LNCAP (cell line): ENCODE results near the gene ECI2.

Source experiments
- TF ChIP-seq, protein P1 (sequence below): fragments of 450-650 bp; IDR thresholded peaks from 2 replicates; pipeline ENCODE4 v1.5.1; 2017; ENCODE audit warnings: mild to moderate bottlenecking

The ECI2 gene

DNA sequence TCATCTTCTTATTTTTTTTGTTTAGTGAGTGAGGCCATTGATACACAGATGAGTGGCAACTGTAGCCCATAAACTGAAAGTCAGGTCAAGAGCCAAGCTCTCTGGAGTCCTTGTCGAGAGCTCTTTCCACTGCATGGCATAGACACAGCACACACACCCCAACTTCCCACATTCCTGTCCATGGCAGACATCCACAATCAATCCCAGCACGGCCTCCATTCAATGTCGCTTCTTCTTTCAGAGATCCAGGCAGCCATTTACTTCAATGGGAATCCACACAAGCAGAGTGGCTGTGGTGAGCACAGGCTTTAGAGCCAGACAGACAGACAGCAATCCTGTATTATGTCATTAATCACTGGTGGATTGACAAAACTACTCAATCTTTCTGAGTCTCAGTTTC is 34.9 kb upstream of the ECI2 start:
- TF ChIP-seq, protein P1, sequence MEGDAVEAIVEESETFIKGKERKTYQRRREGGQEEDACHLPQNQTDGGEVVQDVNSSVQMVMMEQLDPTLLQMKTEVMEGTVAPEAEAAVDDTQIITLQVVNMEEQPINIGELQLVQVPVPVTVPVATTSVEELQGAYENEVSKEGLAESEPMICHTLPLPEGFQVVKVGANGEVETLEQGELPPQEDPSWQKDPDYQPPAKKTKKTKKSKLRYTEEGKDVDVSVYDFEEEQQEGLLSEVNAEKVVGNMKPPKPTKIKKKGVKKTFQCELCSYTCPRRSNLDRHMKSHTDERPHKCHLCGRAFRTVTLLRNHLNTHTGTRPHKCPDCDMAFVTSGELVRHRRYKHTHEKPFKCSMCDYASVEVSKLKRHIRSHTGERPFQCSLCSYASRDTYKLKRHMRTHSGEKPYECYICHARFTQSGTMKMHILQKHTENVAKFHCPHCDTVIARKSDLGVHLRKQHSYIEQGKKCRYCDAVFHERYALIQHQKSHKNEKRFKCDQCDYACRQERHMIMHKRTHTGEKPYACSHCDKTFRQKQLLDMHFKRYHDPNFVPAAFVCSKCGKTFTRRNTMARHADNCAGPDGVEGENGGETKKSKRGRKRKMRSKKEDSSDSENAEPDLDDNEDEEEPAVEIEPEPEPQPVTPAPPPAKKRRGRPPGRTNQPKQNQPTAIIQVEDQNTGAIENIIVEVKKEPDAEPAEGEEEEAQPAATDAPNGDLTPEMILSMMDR: no peak

GRCh38 chr6:4169028-4169789 is 33.8 kb upstream of the ECI2 start:
- TF ChIP-seq, protein P1: no peak

GRCh38 chr6:4167833-4168232 is 32.5 kb upstream of the ECI2 start:
- TF ChIP-seq, protein P1: no peak

DNA sequence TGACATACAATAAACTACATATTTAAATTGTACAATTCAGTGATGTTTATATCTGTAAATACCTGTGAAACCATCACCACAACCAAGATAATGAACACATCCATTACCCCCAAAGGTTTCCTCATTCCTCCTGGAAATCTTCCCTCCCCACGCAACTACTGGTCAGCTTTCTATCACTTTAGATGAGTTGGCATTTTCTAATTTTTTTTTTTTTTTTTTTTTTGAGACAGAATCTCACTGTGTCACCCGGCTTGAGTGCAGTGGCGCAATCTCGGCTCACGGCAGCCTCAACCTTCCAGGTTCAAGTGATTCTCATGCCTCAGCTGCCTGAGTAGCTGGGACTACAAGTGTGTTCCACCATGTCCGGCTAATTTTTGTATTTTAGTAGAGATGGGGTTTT is 31.7 kb upstream of the ECI2 start:
- TF ChIP-seq, protein P1: no peak

- TF ChIP-seq, protein P1: no peak
Measured at GRCh38 chr6:4164456-4164855, 29.1 kb upstream of the ECI2 start.

DNA sequence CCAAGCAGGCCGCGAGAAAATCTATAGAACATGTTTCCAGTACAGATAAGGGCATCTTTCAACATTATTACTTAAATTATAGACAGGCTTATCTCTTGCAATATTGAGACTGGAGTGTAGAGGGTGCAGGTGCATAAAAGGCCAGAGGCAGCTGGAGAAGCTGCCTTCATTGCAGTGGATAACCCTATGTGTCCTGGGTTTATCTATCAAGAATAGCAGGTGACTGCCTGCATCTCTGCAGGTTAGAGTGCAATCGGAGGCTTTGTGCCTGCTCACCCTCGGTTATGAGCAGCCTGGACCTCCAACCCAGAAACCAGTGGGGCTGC is 28.7 kb upstream of the ECI2 start:
- TF ChIP-seq, protein P1: no peak

DNA sequence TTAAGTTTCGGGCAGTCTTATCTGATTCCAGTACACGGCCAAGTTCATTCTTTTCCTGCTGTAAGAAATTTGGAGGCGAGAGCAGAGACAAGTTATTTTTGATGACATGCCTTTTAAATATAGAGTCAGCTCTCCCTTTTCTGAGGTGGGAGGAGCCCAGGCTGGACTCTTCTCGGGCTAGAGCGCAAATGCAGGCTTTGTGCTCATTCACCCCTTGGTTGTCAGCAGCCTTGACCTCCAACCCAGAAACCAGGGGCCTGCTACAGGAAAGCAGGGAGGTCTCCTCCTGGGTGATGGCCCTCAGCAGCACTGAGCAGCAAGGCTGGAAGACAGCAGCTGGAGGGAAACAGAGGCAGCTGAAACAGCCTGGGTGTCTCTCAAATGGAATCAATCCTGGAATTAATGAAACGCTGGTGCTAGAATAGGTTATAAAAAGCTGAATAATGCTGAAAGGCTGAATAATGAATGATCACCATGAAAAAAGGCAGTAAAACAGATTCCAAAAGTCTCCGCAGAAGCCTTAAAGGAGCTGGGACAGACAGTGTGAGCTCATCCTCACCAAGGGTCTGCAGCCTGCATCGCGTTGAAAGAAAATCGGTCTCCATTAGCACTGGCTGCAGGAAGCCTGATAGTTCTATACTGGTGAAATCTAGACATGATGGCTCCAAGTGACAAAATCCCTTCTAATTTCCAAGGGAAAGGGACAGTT is 28.2 kb upstream of the ECI2 start:
- TF ChIP-seq, protein P1: no peak
